COR-L47 (cell line): ENCODE results near the gene KIRREL3.

ENCODE experiments used
- DNase-seq: peaks from one replicate; lab custom pipeline; 2025; lab: John Stamatoyannopoulos, UW

Gene KIRREL3

GRCh38 chr11:126630893-126631798 is 369.4 kb downstream of the KIRREL3 start:
- DNase-seq = no peak

- DNase-seq = no peak
Measured at GRCh38 chr11:126630488-126630887, 370.1 kb downstream of the KIRREL3 start.

GRCh38 chr11:126628790-126629621 is 371.6 kb downstream of the KIRREL3 start:
- DNase-seq = peak; percentile 72

- DNase-seq = no peak
Measured at GRCh38 chr11:126628450-126628789, 372.1 kb downstream of the KIRREL3 start.

GRCh38 chr11:126627421-126627820 is 373.1 kb downstream of the KIRREL3 start:
- DNase-seq = peak; percentile 66

GRCh38 chr11:126624506-126624905 is 376.1 kb downstream of the KIRREL3 start:
- no peak for DNase-seq

- DNase-seq = no peak
Measured at GRCh38 chr11:126619516-126619915, 381.1 kb downstream of the KIRREL3 start.

GRCh38 chr11:126615845-126616244 is 384.7 kb downstream of the KIRREL3 start:
- no peak for DNase-seq

- DNase-seq = no peak
Measured at GRCh38 chr11:126613272-126613671, 387.3 kb downstream of the KIRREL3 start.

- no peak for DNase-seq
Measured at GRCh38 chr11:126612671-126613070, 387.9 kb downstream of the KIRREL3 start.

- no peak for DNase-seq
Measured at GRCh38 chr11:126611438-126611837, 389.1 kb downstream of the KIRREL3 start.

GRCh38 chr11:126608658-126609057 is 391.9 kb downstream of the KIRREL3 start:
- no peak for DNase-seq

- DNase-seq = peak; percentile 94
Measured at GRCh38 chr11:126607776-126608541, 392.6 kb downstream of the KIRREL3 start.

- DNase-seq = peak; percentile 40
Measured at GRCh38 chr11:126607374-126607773, 393.2 kb downstream of the KIRREL3 start.

- no peak for DNase-seq
Measured at GRCh38 chr11:126606484-126606883, 394.1 kb downstream of the KIRREL3 start.

- no peak for DNase-seq
Measured at GRCh38 chr11:126604461-126604860, 396.1 kb downstream of the KIRREL3 start.

GRCh38 chr11:126603486-126603885 is 397.1 kb downstream of the KIRREL3 start:
- DNase-seq = no peak

- no peak for DNase-seq
Measured at GRCh38 chr11:126602993-126603392, 397.6 kb downstream of the KIRREL3 start.

- DNase-seq = no peak
Measured at GRCh38 chr11:126602349-126602940, 398.1 kb downstream of the KIRREL3 start.

GRCh38 chr11:126601550-126602215 is 398.9 kb downstream of the KIRREL3 start:
- no peak for DNase-seq

- no peak for DNase-seq
Measured at GRCh38 chr11:126601136-126601535, 399.4 kb downstream of the KIRREL3 start.
